ENCODE results near the gene RAD51B.

RAD51B gene

DNA sequence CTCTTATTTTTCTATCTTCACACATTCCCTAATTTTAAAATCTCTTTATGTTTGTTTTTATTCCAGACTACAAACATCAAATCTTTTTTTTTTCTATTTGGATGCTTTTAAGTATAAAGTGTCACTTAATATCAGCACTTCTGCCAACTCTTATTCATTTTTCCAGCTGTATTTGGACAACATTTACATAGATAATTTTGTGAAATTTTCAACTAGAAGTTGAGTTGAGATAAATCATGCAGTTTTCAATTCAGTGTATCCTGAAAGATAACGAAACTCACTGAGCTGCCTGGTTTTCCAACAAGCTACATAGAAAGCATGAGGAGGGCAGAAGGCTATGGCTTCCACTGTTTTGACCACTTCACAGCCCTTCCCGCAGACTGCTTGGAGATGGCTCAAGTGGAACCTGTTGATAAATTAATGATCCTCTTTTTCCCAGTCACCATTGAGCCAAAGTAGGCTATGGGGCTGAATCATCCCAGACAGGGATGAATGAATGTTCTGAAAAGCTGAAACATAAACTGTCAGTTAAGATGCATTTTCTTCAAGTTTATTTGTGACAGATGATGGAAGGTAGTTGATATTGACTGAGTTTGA lies 213.9 kb downstream of the RAD51B start:
- TF ChIP-seq CTCF (IDR thresholded peaks at IDR 0.05; ENCODE audit: insufficient read depth, missing control alignments), result no peak
- no peak for FAIRE-seq
- no peak for DNase-seq (ENCODE audit: insufficient read length, low spot score)

GRCh38 chr14:68034896-68035295 lies 215.3 kb downstream of the RAD51B start:
- FAIRE-seq (no peak), DNase-seq (ENCODE audit: insufficient read length, low spot score) (no peak)
- TF ChIP-seq CTCF (IDR thresholded peaks at IDR 0.05; ENCODE audit: insufficient read depth, missing control alignments), result no peak

DNA sequence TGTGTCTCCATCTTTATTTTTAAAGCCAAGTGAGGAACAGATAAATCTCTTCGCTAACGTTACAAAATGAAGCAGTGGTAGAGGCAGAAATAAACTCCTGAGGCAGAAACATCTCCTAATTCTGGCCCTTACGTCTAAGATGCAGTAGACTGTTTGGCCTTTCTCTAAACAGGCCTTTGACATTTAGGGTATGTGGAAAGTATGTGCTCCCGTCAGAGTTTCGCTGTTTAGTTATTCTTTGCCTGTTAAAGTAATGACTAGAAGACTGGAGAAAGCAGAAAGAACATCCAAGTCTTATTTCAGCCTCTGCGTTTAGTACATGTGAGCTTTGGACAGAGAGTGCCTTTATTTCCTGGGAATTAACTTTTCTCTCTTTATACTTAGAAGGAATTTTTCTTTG lies 216.6 kb downstream of the RAD51B start:
- no peak for TF ChIP-seq CTCF (IDR thresholded peaks at IDR 0.05; ENCODE audit: insufficient read depth, missing control alignments)
- no peak for FAIRE-seq
- DNase-seq (ENCODE audit: insufficient read length, low spot score), result no peak

- FAIRE-seq, result no peak
- no peak for DNase-seq (ENCODE audit: insufficient read length, low spot score)
- TF ChIP-seq CTCF (IDR thresholded peaks at IDR 0.05; ENCODE audit: insufficient read depth, missing control alignments), result no peak
Observed at GRCh38 chr14:68039593-68039992, 220.0 kb downstream of the RAD51B start.

DNA sequence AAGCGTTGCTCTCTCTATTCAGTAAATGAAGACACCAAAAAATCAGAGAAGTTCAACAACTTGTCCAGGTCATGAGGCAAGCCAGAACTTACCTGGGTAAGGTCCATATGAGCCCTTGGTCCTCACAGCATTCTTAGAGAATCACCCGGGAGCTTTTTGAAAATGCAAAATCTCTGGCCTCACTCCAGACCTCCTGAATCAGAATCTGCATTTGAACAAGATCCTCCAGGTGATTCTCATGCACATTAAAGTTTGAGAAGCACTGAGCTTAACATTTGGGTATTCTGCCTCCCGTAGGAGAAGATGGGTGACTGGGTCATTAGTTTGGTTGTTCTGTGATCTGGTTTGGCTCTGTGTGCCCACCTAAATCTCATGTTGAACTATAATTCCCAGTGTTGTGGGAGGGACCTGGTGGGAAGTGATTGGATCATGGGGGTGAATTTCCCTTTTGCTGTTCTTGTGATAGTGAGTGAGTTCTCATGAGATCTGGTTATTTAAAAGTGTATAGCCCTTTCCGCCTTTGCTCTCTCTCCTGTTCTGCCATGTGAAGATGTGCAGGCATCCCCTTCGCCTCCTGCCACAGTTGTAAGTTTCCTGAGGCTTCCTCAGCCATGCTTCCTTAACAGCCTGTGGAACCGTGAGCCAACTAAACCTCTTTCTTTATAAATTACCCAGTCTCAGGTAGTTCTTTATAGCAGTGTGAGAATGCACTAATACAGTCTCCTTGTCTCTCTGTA lies 221.2 kb downstream of the RAD51B start:
- no peak for TF ChIP-seq CTCF (IDR thresholded peaks at IDR 0.05; ENCODE audit: insufficient read depth, missing control alignments)
- FAIRE-seq (no peak), DNase-seq (ENCODE audit: insufficient read length, low spot score) (no peak)

GRCh38 chr14:68041876-68042354 lies 222.3 kb downstream of the RAD51B start:
- TF ChIP-seq CTCF (IDR thresholded peaks at IDR 0.05; ENCODE audit: insufficient read depth, missing control alignments), result no peak
- FAIRE-seq, result no peak
- DNase-seq (ENCODE audit: insufficient read length, low spot score), result no peak

GRCh38 chr14:68042586-68043210 lies 223.1 kb downstream of the RAD51B start:
- FAIRE-seq (no peak), DNase-seq (ENCODE audit: insufficient read length, low spot score) (no peak)
- no peak for TF ChIP-seq CTCF (IDR thresholded peaks at IDR 0.05; ENCODE audit: insufficient read depth, missing control alignments)
